Measurements from ENCODE around the gene RNF214.

Gene RNF214

GRCh38 chr11:117221775-117222517 lies 10.5 kb upstream of the RNF214 start:
- Histone ChIP-seq H3K27me3 (ENCODE audit: insufficient read depth, low read length, poor library complexity, severe bottlenecking) (no peaks in the 10 kb centered on the region), H3K36me3 (ENCODE audit: insufficient read depth, low read length) (peaks cover 42% of the 10 kb centered on the region; the same call in 1 of the 2 replicates), H3K4me2 (ENCODE audit: low read depth, low read length, poor library complexity, severe bottlenecking) (no peak overlapping the region), H4K20me1 (ENCODE audit: insufficient read depth, low read length, poor library complexity, severe bottlenecking) (no peaks in the 10 kb centered on the region), H3K79me2 (ENCODE audit: insufficient read depth, low read length) (no peaks in the 10 kb centered on the region), H3K9me2 (replicated peaks; ENCODE audit: low read depth, low read length) (no peaks in the 10 kb centered on the region), H3K4me3 (ENCODE audit: low read length, poor library complexity, severe bottlenecking) (no peak overlapping the region), H2AFZ (ENCODE audit: low read length) (no peak overlapping the region), H3K9me3 (ENCODE audit: insufficient read depth, low read depth, low read length) (no peaks in the 10 kb centered on the region), H3K4me1 (ENCODE audit: insufficient read depth, low read length, poor library complexity, severe bottlenecking) (no peaks in the 10 kb centered on the region), H3F3A (ENCODE audit: low read depth) (no peaks in the 10 kb centered on the region), H3K9ac (ENCODE audit: low read depth, low read length, poor library complexity, severe bottlenecking) (no peak overlapping the region)
- TF ChIP-seq CTCF (conservative IDR thresholded peaks at IDR 0.05; ENCODE audit: low read length) (no peak), EZH2phosphoT487 (IDR thresholded peaks at IDR 0.05; ENCODE audit: borderline replicate concordance) (no peak)

- Histone ChIP-seq H3K9ac (ENCODE audit: low read depth, low read length, poor library complexity, severe bottlenecking) (no peak overlapping the region), H3K27me3 (ENCODE audit: insufficient read depth, low read length, poor library complexity, severe bottlenecking) (no peaks in the 10 kb centered on the region), H3K9me2 (replicated peaks; ENCODE audit: low read depth, low read length) (no peaks in the 10 kb centered on the region), H3K36me3 (ENCODE audit: insufficient read depth, low read length) (peaks cover 39% of the 10 kb centered on the region; the same call in 1 of the 2 replicates), H2AFZ (ENCODE audit: low read length) (no peak overlapping the region), H3K4me2 (ENCODE audit: low read depth, low read length, poor library complexity, severe bottlenecking) (no peak overlapping the region), H3K9me3 (ENCODE audit: insufficient read depth, low read depth, low read length) (no peaks in the 10 kb centered on the region), H3F3A (ENCODE audit: low read depth) (no peaks in the 10 kb centered on the region), H3K4me3 (ENCODE audit: low read length, poor library complexity, severe bottlenecking) (no peak overlapping the region), H3K4me1 (ENCODE audit: insufficient read depth, low read length, poor library complexity, severe bottlenecking) (no peaks in the 10 kb centered on the region), H3K79me2 (ENCODE audit: insufficient read depth, low read length) (no peaks in the 10 kb centered on the region), H4K20me1 (ENCODE audit: insufficient read depth, low read length, poor library complexity, severe bottlenecking) (no peaks in the 10 kb centered on the region)
- TF ChIP-seq EZH2phosphoT487 (IDR thresholded peaks at IDR 0.05; ENCODE audit: borderline replicate concordance) (no peak), CTCF (conservative IDR thresholded peaks at IDR 0.05; ENCODE audit: low read length) (no peak)
Observed at GRCh38 chr11:117222991-117223740, 9.3 kb upstream of the RNF214 start.

- no peaks in the 10 kb centered on the region for H3K27me3 ChIP-seq (ENCODE audit: insufficient read depth, low read length, poor library complexity, severe bottlenecking)
- H3K9ac ChIP-seq (ENCODE audit: low read depth, low read length, poor library complexity, severe bottlenecking): no peak overlapping the region
- peaks cover 2% of the 10 kb centered on the region; the same call in 1 of the 2 replicates for H3K79me2 ChIP-seq (ENCODE audit: insufficient read depth, low read length)
- no peak for TF ChIP-seq CTCF (conservative IDR thresholded peaks at IDR 0.05; ENCODE audit: low read length)
- TF ChIP-seq EZH2phosphoT487 (IDR thresholded peaks at IDR 0.05; ENCODE audit: borderline replicate concordance): no peak
- no peaks in the 10 kb centered on the region for H3K9me3 ChIP-seq (ENCODE audit: insufficient read depth, low read depth, low read length)
- peaks cover 35% of the 10 kb centered on the region; the same call in 1 of the 2 replicates for H3K36me3 ChIP-seq (ENCODE audit: insufficient read depth, low read length)
- H2AFZ ChIP-seq (ENCODE audit: low read length): no peak overlapping the region
- H3K4me2 ChIP-seq (ENCODE audit: low read depth, low read length, poor library complexity, severe bottlenecking): no peak overlapping the region
- no peaks in the 10 kb centered on the region for H3K4me1 ChIP-seq (ENCODE audit: insufficient read depth, low read length, poor library complexity, severe bottlenecking)
- no peak overlapping the region for H3K4me3 ChIP-seq (ENCODE audit: low read length, poor library complexity, severe bottlenecking)
- H3K9me2 ChIP-seq (replicated peaks; ENCODE audit: low read depth, low read length): no peaks in the 10 kb centered on the region
- H4K20me1 ChIP-seq (ENCODE audit: insufficient read depth, low read length, poor library complexity, severe bottlenecking): no peaks in the 10 kb centered on the region
- no peaks in the 10 kb centered on the region for H3F3A ChIP-seq (ENCODE audit: low read depth)
Observed at GRCh38 chr11:117223741-117224689, 8.5 kb upstream of the RNF214 start.
